Left lung (tissue), 10 donors: ENCODE results near the gene NHS. TPM values are rescaled to one million over a fixed set of nuclear protein-coding genes. Genes with fewer than 3 reads are reported as not detected.

Source experiments
- ATAC-seq: fragments of 200-7000 bp; cut with Tn5 transposase; one replicate; pipeline ENCODE4 v1.9.1; 2020; ENCODE audit warnings: moderate library complexity
- DNase-seq, 4 donors: peaks; one replicate each; pipeline ENCODE4 v3.0.0-alpha.2; 2013 to 2020
- H3K27ac ChIP-seq, 2 donors: fragments of 200-600 bp; sonication (generic) in 1 of 2; one replicate each; pipeline versions ENCODE4 v1.5.0 to v1.8.0; 2020 to 2021
- H3K27me3 ChIP-seq, 2 donors: fragments of 200-600 bp; sonication (generic) in 1 of 2; one replicate each; pipeline versions ENCODE4 v1.5.0 to v1.8.0; 2020 to 2021
- H3K36me3 ChIP-seq, 2 donors: fragments of 200-600 bp; sonication (generic) in 1 of 2; one replicate each; pipeline versions ENCODE4 v1.5.0 to v1.8.0; 2020 to 2021
- H3K4me1 ChIP-seq, 2 donors: fragments of 200-600 bp; one replicate each; pipeline ENCODE4 v1.8.0; 2021
- H3K4me3 ChIP-seq, 2 donors: fragments of 200-600 bp; sonication (generic) in 1 of 2; one replicate each; pipeline versions ENCODE4 v1.5.0 to v1.8.0; 2020 to 2021; ENCODE audit warnings: mild to moderate bottlenecking in 1 of 2
- H3K9me3 ChIP-seq, 2 donors: fragments of 200-600 bp; sonication (generic) in 1 of 2; one replicate each; pipeline versions ENCODE4 v1.5.0 to v1.8.0; 2020 to 2021
- CTCF ChIP-seq, 2 donors: fragments of 200-600 bp; sonication (generic) in 1 of 2; IDR thresholded peaks; one replicate each; pipeline versions ENCODE4 v1.5.0 to v1.8.0; 2021; ENCODE audit warnings: antibody characterized with exemption in 2 of 2
- intact Hi-C, 2 donors: fragments of 100-400 bp; cut with DNase I; formaldehyde crosslinking; loops; one replicate each; pipeline versions ENCODE4 v1.11.2 to v1.14.2; 2022
- polyA plus RNA-seq, 6 donors: library from polyadenylated mRNA; unstranded; fragments of 120-200 nt; gene quantifications; one replicate each; pipeline ENCODE4 v1.2.1, GENCODE V29; 2013; ENCODE audit not compliant: insufficient read length in 6 of 6
- total RNA-seq, 2 donors: library from RNA; stranded (reverse); fragmentation: NEBNext Ultra II Directional; extraction: Animal tissue kit (Norgen Biotek cat#: 25700); gene quantifications; one replicate each; pipeline ENCODE4 v1.2.1, GENCODE V29; 2021
- donor health status: DM: no; HTN: yes; CAD: no.
- donor health status: DM: no; HTN: no; CAD: no.

Gene NHS
- total and polyA plus RNA-seq, 8 donors = 1.4 to 8.3 (median 6.5) TPM

GRCh38 chrX:17537723-17538243 is 162.8 kb downstream of the NHS start:
- no peak for ATAC-seq

GRCh38 chrX:17542123-17542522 is 167.1 kb downstream of the NHS start:
- intact Hi-C loops = no loop called here
- Histone ChIP-seq H3K4me3 (no peak overlapping the region), H3K9me3 (no peaks in the 10 kb centered on the region), H3K4me1 (no peaks in the 10 kb centered on the region), H3K27me3 (no peaks in the 10 kb centered on the region), H3K36me3 (no peaks in the 10 kb centered on the region), H3K27ac (no peak overlapping the region)
- ATAC-seq (no peak), DNase-seq (no peak)
- TF ChIP-seq CTCF (IDR thresholded peaks at IDR 0.05) = no peak

More at GRCh38 chrX:17537723-17538243, 162.8 kb downstream of the NHS start:
- intact Hi-C loops = no loop called here
- Histone ChIP-seq H3K4me1 (no peaks in the 10 kb centered on the region), H3K27me3 (peaks cover 0 to 4% of the 10 kb centered on the region in 2 donors), H3K9me3 (no peaks in the 10 kb centered on the region), H3K4me3 (no peak overlapping the region), H3K27ac (no peak overlapping the region), H3K36me3 (no peaks in the 10 kb centered on the region)
- no peak for DNase-seq
- TF ChIP-seq CTCF (IDR thresholded peaks at IDR 0.05) = no peak

- no peaks in the 10 kb centered on the region for H3K27me3 ChIP-seq
- DNase-seq (no peak), ATAC-seq (no peak)
- H3K27ac ChIP-seq = no peak overlapping the region
- no peak overlapping the region for H3K4me3 ChIP-seq
- intact Hi-C loops = no loop called here
- H3K4me1 ChIP-seq = no peaks in the 10 kb centered on the region
- no peak for TF ChIP-seq CTCF (IDR thresholded peaks at IDR 0.05)
- no peaks in the 10 kb centered on the region for H3K9me3 ChIP-seq
- H3K36me3 ChIP-seq = no peaks in the 10 kb centered on the region
Measured at GRCh38 chrX:17544821-17545220, 169.8 kb downstream of the NHS start.

GRCh38 chrX:17546356-17546755 is 171.4 kb downstream of the NHS start:
- Histone ChIP-seq H3K36me3 (no peaks in the 10 kb centered on the region), H3K27ac (no peak overlapping the region), H3K9me3 (no peaks in the 10 kb centered on the region), H3K27me3 (no peaks in the 10 kb centered on the region), H3K4me1 (no peaks in the 10 kb centered on the region), H3K4me3 (no peak overlapping the region)
- intact Hi-C loops = no loop called here
- no peak for ATAC-seq
- no peak for DNase-seq
- TF ChIP-seq CTCF (IDR thresholded peaks at IDR 0.05) = no peak

- H3K27ac ChIP-seq = no peak overlapping the region
- ATAC-seq (peak; percentile 74), DNase-seq (peak in 2 of 4 donors; percentile 56 to 82)
- no peaks in the 10 kb centered on the region for H3K36me3 ChIP-seq
- H3K27me3 ChIP-seq = no peaks in the 10 kb centered on the region
- H3K4me1 ChIP-seq = no peaks in the 10 kb centered on the region
- intact Hi-C loops = no loop called here
- no peak overlapping the region for H3K4me3 ChIP-seq
- TF ChIP-seq CTCF (IDR thresholded peaks at IDR 0.05) = no peak
- H3K9me3 ChIP-seq = no peaks in the 10 kb centered on the region
Measured at GRCh38 chrX:17547658-17548057, 172.7 kb downstream of the NHS start.
